ENCODE data around the gene ZNF385B.
"Not testable (repeated sequence)": the region's sequence is repeated elsewhere in the genome, so short reads cannot be mapped to it uniquely, and the experiment has no call there.

Gene ZNF385B

DNA sequence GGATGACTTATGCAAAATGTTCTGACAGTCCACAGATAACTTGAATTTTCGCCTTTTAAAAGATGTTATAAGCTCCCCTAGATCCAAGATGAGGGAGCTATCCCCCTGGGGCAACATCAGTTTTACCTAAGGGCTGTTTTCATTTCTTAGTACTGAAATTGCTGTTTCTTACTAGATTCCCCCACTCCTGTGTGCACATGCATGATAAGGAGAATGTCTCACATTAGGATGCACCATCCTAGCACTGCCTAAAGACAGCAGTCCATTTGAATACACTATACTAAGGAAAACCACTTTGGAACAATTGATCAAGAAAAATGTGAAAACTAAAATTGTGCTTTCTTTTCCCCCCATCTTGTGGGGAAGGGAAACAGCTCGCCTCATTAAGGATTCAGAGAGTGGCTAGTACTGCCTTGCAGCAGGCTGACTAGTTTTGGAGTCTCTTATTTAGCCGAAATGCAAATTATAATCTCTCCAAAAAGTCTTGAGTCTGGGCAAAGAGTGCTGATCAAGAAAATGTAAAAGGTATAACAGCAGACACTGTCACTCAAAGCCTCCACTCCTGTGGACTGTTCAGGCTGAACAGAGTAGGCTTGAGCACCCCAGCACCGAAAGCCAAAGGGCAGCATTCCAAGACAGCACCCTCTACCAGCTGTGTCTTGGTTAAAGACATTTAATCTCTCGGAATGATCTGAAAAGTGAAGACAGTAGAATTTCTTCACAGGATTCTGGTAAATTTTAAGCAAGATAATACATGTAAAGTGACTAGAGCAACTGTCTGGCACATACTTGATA is 65.0 kb downstream of the ZNF385B start:
- no peak for FAIRE-seq

DNA sequence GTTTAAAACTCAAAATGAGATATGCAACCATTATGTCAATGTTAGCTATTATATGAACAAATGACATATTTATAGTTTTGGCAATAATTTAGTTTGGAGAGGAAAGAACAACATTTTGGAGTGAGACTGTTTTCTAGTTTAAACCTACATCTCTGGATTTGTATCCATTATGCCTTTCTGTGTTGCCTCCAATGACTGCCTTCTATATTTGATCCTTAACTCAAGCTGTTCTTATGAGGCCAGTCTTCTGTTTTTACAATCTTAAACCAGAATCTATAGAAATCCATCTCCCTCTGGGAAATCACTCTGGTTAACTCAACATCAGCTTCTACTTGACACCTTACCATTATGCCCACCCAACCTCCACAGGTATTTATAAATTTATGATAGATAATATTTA is 67.5 kb downstream of the ZNF385B start:
- FAIRE-seq, result no peak

GRCh38 chr2:179793238-179793637 is 68.2 kb downstream of the ZNF385B start:
- FAIRE-seq, result no peak

GRCh38 chr2:179790235-179791217 is 70.9 kb downstream of the ZNF385B start:
- FAIRE-seq, result no peak

DNA sequence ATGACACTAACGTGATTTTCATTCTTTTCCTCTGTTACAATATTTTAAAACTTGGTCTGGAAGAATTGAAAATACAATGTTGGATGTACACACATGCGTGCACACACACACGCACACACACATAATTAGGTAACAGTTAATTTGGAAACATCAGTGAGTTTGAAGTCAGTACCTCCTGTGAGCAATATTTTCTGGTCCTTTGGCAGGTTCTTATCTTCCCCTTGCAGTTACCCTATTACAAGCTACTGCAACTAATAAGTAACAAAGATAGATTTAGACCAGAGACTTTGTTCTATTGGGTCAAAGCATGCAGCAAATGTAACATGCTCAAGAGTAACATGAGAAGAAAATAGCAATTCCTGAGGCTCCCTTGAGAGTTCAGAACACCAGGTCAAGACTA is 73.3 kb downstream of the ZNF385B start:
- no peak for FAIRE-seq

GRCh38 chr2:179787601-179788000 is 73.8 kb downstream of the ZNF385B start:
- FAIRE-seq, result no peak

GRCh38 chr2:179785902-179786301 is 75.5 kb downstream of the ZNF385B start:
- FAIRE-seq, result no peak

- FAIRE-seq, result not testable (repeated sequence)
Measured at GRCh38 chr2:179782346-179782745, 79.1 kb downstream of the ZNF385B start.

DNA sequence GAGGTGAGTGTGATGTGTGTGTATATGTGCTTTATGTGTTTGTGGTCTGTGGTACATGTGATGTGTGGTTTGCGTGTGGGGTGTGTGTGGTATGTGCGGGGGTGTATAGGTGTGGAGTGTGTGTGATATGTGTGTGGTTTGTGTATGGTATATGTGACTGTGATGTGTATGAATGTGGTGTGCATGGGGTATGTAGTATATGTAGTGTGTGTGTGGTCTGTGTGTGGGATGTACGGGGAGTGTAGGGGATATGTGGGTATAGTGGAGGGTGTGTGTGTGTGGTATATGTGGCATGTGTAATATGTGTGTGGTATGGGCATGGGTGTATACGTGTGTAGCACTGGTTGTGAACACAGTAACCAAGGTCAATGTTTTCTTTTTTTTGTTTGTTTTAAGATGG is 87.4 kb downstream of the ZNF385B start:
- no peak for FAIRE-seq

DNA sequence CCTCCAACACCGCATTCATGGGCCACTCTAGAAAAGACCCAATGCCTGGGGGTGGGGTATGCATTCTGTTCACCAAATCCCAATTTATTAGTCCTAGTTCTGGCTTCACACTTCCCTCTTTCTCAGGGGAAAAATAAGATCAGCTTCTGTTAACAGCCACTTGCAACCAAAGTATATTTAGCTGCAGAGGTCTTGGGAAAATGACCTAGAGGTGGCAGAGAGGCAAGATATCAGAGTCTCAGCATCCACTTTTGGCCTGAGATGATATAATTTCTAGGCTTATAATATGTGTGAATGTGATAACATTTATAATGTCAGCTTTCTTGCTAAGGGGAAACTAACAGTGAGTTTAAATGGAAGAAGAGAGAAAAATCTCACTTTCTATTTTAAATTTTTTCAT is 89.1 kb downstream of the ZNF385B start:
- no peak for FAIRE-seq

- no peak for FAIRE-seq
Measured at GRCh38 chr2:179771791-179772190, 89.6 kb downstream of the ZNF385B start.

DNA sequence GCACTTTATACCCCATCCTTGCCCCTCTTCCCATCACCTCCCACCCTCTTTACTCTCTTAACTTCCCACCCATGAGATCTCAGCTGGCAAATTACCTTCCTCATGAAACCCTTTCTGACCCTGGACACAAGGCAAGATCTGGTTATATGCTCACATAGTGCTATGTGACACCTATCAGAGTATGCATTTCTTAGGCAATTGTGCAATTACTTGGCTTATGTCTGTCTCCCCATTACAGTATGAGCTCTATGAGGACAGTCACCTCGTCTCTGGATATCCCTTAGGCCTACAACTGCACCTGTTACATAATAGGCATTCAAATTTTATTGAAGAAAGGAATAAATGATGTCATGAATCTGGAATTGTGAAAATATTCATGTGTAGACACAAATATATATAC is 91.4 kb downstream of the ZNF385B start:
- no peak for FAIRE-seq

DNA sequence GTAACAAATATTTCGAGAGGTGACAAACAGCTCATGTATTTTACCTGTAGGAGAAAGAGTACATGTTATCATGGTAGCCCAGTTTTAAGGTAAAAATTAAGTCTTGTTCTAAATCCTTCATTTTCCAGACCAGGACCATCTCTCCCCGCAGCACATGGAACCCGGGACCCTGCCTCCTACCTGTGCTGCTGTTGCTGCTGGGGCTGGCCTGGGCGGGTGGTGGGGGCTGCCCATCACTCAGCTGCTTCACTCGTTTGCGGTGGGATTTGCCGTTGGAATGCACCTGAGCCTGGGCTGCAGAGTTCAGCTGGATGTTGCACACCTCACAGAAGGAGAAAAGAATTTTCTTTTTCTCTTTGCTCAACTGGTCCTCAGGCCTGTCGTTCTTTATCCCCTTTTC is 92.1 kb downstream of the ZNF385B start:
- no peak for FAIRE-seq

- no peak for FAIRE-seq
Measured at GRCh38 chr2:179768765-179769164, 92.6 kb downstream of the ZNF385B start.

- FAIRE-seq, result no peak
Measured at GRCh38 chr2:179765666-179766065, 95.7 kb downstream of the ZNF385B start.

DNA sequence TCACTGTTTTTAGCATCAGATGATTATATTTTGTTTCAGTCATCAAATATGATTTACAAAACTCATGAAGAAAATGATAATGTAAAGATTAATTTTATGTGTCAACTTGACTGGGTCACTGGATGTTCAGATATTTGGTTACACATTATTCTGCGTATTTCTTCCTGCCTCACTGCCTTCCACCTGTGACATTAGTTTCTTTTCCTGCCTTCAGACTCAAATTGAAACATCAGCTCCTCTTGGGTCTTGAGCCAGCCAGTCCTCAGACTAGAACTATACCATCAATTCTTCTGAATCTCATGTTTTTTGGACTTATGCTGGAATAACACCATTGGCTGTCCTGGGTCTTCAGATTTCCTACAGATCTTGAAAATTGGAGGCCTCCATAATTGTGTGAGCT is 96.7 kb downstream of the ZNF385B start:
- no peak for FAIRE-seq

- no peak for FAIRE-seq
Measured at GRCh38 chr2:179758636-179759035, 102.8 kb downstream of the ZNF385B start.

DNA sequence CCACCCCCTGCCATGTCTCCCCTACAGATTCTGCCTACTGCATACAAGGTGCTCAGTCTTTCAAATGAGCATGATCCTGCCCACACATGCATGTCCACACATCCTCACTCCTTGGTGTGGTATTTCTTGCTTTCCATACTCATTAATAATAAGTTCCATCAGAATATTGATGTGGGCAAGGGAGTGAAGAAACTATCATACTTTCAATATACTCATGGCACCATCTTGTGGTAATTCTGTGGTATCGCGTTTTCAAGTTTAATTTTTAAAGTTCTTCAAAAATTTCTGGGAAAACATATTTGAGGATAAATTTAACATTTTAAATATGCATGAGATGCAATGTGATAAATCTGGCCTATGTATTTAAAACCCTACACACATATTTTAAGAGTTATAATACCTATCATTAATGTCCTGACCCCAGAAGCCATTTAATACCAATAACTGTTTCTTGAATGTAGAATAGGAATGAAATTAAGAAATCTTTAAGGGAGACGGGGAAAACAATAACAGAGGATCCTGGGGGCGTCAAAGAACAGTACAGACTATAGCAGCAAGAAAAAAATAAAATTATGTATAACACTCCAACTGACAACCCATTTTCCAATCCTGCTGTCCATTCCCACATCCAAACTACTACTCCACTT is 110.1 kb downstream of the ZNF385B start:
- peak; percentile 96 for FAIRE-seq

GRCh38 chr2:179749210-179749609 is 112.2 kb downstream of the ZNF385B start:
- no peak for FAIRE-seq

DNA sequence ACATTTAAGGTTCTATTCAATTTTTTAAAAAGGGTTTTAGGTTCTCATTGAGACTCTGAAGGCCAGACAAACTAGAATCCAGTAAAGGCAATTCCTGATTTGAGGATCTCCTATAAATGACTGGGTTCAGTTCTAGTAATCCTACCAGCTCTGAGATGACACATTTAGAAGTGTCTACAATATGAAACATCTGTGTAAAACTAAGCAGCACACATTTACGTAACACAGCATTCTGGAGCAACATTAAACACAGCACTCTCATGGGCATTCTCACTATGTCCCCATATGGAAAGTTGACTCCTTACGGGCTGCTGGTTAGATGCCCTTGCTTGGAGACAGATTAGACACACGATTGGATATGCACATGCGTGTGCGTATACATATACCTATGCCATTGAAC is 114.4 kb downstream of the ZNF385B start:
- no peak for FAIRE-seq

- FAIRE-seq, result no peak
Measured at GRCh38 chr2:179745635-179746256, 115.7 kb downstream of the ZNF385B start.

DNA sequence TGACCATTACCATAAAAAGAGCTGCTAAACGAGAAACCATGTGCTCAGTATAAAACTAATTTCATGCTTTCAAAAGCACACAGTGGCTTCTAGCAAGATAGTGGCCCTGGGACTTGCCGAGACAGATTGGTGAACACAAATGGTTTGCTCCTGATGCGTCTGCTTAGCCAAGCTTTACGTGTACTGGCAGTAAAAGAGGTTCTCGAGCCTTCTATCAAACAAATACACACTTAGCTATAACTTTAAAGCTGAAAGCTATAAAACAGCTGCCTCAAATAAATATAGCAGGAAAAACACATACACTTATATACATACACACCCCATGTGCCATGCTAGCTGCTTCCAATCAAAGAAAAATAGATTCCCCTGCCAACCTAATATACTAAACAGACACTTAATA is 117.0 kb downstream of the ZNF385B start:
- FAIRE-seq, result no peak

GRCh38 chr2:179741317-179741716 is 120.1 kb downstream of the ZNF385B start:
- FAIRE-seq, result no peak
